GM06990 (cell line): ENCODE results near the gene HIVEP3.
A peak's percentile ranks its signal among the peaks of the same experiment; 100 is the strongest.

Experiments used
- DNase-seq: peaks from one replicate; pipeline ENCODE4 v3.0.0-alpha.2; 2011; ENCODE audit not compliant: insufficient read length; ENCODE audit errors: extremely low read depth
- H3K27me3 ChIP-seq: replicated peaks from 2 replicates; pipeline ENCODE4 v1.6.0; 2011; ENCODE audit warnings: low read length; ENCODE audit not compliant: control insufficient read depth, insufficient read depth
- H3K36me3 ChIP-seq: 2 replicates; pipeline ENCODE4 v1.5.1; 2011; ENCODE audit warnings: low read length; ENCODE audit not compliant: control insufficient read depth, insufficient read depth
- H3K4me3 ChIP-seq: replicated peaks from 2 replicates; pipeline ENCODE4 v1.5.1; 2011; ENCODE audit warnings: low read depth, mild to moderate bottlenecking, control low read depth, low read length
- TF ChIP-seq, protein P1 (sequence below): IDR thresholded peaks from 2 replicates; pipeline ENCODE4 v1.5.1; 2011; ENCODE audit warnings: low read length, control low read depth, mild to moderate bottlenecking, inconsistent platforms; ENCODE audit not compliant: insufficient read depth, poor library complexity, severe bottlenecking

HIVEP3 gene

DNA sequence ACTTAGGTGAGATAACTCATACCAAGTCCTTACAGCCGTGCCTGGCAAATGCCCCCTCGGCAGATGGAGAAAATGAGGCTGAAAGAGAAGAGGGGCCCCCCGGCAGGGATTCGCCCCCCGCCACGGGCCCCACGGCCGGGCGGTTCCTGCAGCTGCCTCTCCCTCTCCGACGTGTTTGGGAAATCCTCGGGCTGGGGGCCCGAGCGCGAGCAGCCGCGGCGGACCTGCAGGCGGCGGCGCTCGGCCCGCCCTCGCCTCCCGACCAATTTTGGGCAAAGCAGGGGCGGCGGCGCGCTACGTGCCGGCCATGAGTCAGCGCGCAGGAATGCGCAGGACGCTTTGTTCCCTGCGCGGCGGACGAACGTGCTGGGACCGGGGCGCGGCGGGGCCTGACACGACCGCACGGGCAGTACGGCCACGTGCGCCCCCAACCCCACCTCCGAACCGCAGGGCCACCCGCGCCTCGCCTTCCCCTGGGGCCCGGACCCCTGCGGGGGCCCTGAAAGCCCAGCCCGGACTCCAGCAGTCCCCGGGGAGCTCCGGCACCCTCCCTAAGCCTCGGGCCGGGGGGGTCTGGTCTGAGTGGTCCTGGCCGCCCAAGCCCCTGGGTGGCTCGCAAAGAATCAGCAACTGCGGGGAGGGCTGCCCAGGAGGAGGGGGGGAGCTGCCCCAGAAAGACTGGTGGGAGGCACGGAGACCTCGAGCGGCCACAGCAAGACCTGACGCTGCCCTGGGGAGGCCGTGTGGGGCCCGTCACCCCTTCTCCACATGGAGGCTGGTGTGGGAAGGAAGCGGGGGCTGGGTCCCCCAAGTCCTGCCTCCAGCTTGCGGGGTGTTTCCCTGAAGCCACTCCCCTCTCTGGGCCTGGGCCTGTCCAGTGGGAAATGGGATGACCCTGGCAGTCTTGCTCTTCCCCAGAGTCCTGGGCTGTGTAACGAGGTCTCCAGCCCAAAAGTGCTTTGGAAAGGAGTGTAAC is 422.4 kb downstream of the HIVEP3 start:
- DNase-seq, result peak; percentile 59
- TF ChIP-seq, protein P1, sequence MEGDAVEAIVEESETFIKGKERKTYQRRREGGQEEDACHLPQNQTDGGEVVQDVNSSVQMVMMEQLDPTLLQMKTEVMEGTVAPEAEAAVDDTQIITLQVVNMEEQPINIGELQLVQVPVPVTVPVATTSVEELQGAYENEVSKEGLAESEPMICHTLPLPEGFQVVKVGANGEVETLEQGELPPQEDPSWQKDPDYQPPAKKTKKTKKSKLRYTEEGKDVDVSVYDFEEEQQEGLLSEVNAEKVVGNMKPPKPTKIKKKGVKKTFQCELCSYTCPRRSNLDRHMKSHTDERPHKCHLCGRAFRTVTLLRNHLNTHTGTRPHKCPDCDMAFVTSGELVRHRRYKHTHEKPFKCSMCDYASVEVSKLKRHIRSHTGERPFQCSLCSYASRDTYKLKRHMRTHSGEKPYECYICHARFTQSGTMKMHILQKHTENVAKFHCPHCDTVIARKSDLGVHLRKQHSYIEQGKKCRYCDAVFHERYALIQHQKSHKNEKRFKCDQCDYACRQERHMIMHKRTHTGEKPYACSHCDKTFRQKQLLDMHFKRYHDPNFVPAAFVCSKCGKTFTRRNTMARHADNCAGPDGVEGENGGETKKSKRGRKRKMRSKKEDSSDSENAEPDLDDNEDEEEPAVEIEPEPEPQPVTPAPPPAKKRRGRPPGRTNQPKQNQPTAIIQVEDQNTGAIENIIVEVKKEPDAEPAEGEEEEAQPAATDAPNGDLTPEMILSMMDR, result no peak
- Histone ChIP-seq H3K4me3 (peak overlapping the region; percentile 48), H3K27me3 (no peaks in the 10 kb centered on the region; the same call in 1 of the 2 replicates), H3K36me3 (no peaks in the 10 kb centered on the region)

DNA sequence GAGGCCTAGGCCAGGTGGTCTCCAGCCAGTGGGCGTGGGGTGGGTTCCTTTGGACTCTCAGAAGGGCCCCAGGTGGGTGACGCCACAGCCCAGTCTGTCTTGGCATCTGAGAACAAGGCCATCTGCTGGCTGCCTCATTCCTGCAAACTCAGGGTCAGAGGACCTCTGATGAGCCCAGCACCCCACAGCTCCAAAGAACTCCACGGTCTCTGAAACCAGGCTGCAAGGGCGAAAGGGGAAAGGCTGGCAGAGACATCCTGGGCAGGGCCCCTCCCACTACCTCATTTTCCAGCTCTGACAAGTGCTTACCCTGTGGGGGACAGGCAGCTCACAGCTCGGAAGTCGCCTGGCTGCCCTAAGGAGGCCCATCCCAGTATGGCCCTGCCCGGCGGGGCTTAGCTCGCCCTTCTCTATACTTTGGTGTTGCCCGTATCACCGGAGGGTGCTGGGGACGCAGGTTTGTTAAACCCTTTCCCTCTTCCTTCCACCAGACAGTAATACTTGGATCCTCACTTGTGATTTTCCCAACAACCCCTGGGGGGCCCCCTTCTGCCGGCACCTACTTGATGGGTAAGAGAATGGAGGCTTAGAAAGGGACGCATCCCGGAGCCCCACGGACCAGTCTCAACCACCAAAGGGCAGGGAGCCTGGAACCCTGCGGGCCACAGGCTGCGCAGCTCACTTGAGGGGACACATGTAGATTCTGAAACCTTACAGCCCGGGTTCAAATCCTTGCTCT is 423.3 kb downstream of the HIVEP3 start:
- TF ChIP-seq, protein P1, result peak; percentile 51
- no peaks in the 10 kb centered on the region; the same call in 1 of the 2 replicates for H3K27me3 ChIP-seq
- no peaks in the 10 kb centered on the region for H3K36me3 ChIP-seq
- no peak for DNase-seq
- H3K4me3 ChIP-seq, result peak overlapping the region; percentile 48; the same call in 1 of the 2 replicates

DNA sequence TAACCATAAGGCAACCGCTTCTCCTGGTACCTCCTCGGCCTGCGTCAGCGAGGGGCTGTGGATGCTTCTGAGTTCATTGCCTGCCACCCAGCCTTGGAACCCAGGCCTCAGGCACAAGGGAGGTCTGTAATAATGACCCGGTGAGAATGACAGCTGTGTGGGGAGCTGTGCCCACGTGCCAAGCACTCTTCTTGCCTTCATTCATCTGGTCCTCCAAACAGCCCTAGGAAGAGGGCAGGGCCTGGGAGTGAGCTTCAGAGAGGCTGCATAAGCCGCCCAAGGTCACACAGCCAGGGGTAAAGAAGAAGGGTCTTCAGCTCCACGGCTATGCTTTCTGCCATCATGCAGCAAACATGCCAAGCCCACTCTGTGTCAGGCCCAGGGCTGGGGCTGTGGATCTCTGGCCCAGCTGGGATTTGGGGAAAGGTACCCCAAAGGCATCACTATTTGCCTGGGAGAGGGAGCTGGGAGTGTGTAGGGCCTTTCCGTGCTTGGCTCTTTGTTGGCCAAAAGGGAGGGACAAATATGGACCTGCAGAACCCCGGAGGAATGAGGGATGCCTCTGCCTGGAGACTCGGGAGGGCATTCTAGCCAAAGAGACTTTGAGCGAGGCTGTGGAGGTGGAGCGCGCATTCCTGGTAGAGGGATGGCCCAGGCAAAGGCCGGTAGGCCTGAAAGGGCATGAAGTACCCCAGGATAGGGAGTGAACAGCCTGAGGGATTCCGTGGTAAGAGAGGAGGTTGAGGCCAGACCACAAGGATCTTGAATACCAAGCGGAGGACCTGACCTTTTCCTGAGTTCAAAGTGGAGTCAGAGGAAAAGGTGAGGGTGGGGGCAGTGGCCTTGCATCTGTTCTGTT is 424.1 kb downstream of the HIVEP3 start:
- no peaks in the 10 kb centered on the region; the same call in 1 of the 2 replicates for H3K27me3 ChIP-seq
- no peak overlapping the region for H3K4me3 ChIP-seq
- TF ChIP-seq, protein P1, result no peak
- DNase-seq, result no peak
- no peaks in the 10 kb centered on the region for H3K36me3 ChIP-seq

DNA sequence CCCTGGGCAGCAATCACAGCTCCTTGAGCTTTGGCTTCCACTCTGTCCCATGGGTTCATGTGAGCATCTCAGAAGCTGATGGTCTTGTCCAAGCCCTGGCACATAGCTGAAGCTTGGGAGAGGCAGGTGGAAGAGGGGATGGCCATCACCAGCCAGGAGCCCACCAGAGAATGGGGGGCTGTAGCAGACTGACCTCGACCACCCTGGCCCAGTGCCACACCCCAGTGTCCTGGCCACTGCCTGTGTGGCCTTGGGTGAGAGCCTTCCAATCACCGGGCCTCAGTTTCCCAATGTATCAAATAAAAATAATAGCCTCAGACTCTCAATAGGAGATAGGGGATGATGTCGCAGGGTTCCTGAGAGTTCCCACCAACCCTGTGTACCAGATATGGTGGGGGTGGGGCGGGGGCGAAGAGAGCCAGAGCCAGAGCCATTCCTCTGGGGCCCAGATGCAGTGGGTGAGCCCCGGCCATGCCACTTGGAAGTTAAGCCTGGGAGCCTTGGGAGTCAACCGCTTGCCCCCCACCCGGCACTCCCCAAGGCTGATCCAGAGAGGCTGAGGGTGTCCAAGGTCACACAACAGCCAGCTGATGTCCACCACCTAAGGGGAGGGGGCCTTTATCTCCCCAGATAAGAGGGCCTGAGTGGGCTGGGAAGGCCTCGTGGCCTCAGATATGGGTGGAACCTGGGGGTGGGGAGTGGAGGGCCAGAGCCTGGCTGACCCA is 424.9 kb downstream of the HIVEP3 start:
- TF ChIP-seq, protein P1, result no peak
- no peaks in the 10 kb centered on the region for H3K36me3 ChIP-seq
- no peak overlapping the region for H3K4me3 ChIP-seq
- no peak for DNase-seq
- no peaks in the 10 kb centered on the region; the same call in 1 of the 2 replicates for H3K27me3 ChIP-seq

DNA sequence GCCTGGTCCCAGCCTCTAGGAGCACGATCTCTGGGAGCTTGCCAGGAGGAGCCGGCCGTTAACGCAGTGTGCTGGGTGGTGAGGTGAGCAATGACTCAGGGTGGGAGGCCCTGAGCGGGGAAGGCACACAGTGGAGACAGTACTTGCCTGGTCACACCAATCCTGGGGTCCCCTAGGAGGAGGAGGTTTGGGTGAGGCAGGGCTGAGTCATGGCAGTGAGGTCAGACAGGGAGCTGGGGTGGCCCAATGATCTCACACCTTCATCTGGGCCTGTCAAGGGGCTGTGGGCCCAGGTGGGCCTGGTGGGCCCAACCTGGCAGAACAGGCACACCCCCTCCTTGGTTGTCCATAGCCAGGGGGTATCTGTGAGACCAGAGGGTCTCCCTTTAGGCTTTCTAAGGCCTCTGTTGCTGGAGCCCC is 425.6 kb downstream of the HIVEP3 start:
- Histone ChIP-seq H3K27me3 (no peaks in the 10 kb centered on the region; the same call in 1 of the 2 replicates), H3K36me3 (no peaks in the 10 kb centered on the region), H3K4me3 (no peak overlapping the region)
- TF ChIP-seq, protein P1, result no peak
- DNase-seq, result no peak
